ENCODE data around the gene OR9I1. TPM values are rescaled to one million over a fixed set of nuclear protein-coding genes. Genes with fewer than 3 reads are reported as not detected.

The OR9I1 gene
- total and polyA plus RNA-seq, 2 donors (not counting 3 experiments of a cell fraction or from before 2014, with no cell fraction given), result not detected

DNA sequence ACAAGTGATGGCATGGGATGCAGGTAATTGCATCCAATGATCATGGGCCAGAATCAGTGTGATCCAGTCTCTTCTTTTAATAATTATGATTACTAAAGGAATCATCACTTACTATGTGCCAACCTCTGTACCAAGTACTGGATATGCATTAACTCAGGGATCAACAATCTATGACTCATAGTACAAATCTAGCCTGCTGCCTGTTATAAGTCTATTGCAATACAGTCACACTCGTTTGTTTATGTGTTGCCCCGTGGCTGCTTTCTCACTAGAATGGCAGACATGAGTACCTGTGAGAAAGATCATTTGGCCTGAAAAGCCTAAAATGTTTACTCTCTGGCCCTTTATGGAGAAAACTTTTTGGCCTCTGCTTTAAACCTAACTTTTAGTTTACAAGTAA lies 49.5 kb downstream of the OR9I1 start:
- BruUV-seq (replicated peaks), result no TSS peak
- FAIRE-seq, result no peak
- dilution Hi-C loops (cut with MboI; ENCODE audit: extremely low pct_ligation_motif_present, low sequenced_read_pairs) (no loop called here), intact Hi-C loops (cut with micrococcal nuclease) (no loop called here)
- TF ChIP-seq, protein P1, sequence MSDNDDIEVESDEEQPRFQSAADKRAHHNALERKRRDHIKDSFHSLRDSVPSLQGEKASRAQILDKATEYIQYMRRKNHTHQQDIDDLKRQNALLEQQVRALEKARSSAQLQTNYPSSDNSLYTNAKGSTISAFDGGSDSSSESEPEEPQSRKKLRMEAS (IDR thresholded peaks at IDR 0.05; ENCODE audit: insufficient read depth, insufficient read length), result no peak
- TF ChIP-seq EZH2 (IDR thresholded peaks at IDR 0.05; ENCODE audit: borderline replicate concordance, low read depth, low read length, severe bottlenecking) (no peak), FOS (IDR thresholded peaks at IDR 0.05; ENCODE audit: borderline replicate concordance, insufficient read depth, low read length) (no peak)
- Histone ChIP-seq H3K4me2 (ENCODE audit: insufficient read depth, low read length) (no peak overlapping the region), H3K9ac (replicated peaks; ENCODE audit: extremely low read depth, insufficient read depth, low read length) (no peak overlapping the region), H3K9me3 (replicated peaks; ENCODE audit: control insufficient read depth, insufficient read depth, low read length) (no peaks in the 10 kb centered on the region), H3K9me1 (replicated peaks; ENCODE audit: control insufficient read depth, extremely low read depth, insufficient read depth, low read length) (no peaks in the 10 kb centered on the region), H3K79me2 (ENCODE audit: control insufficient read depth, insufficient read depth, low read length) (no peaks in the 10 kb centered on the region), H3K27ac (ENCODE audit: insufficient read depth, low read depth, low read length) (no peak overlapping the region), H3K4me1 (ENCODE audit: control insufficient read depth, extremely low read depth, insufficient read depth, low read length) (no peaks in the 10 kb centered on the region), H3K36me3 (ENCODE audit: control insufficient read depth in 2 of 2, extremely low read depth in 1 of 2, insufficient read depth in 2 of 2, low read length in 2 of 2) (no peaks in the 10 kb centered on the region), H3K4me3 (replicated peaks in 1 of 3; ENCODE audit: insufficient read depth in 1 of 3, low read depth in 1 of 3, low read length in 3 of 3) (no peak overlapping the region), H3K27me3 (ENCODE audit: control insufficient read depth in 2 of 2, insufficient read depth in 2 of 2, low read length in 2 of 2) (no peaks in the 10 kb centered on the region), H4K20me1 (replicated peaks; ENCODE audit: control insufficient read depth, extremely low read depth, insufficient read depth, low read length) (no peaks in the 10 kb centered on the region), H2AFZ (ENCODE audit: low read depth, low read length) (no peak overlapping the region)
- DNase-seq (ENCODE audit: low read depth, low spot score), result no peak
- ChIA-PET POLR2A (no interaction called here), CTCF (no interaction called here)

GRCh38 chr11:58070585-58070984 lies 54.7 kb downstream of the OR9I1 start:
- no peaks in the 10 kb centered on the region for H3K9me1 ChIP-seq (replicated peaks; ENCODE audit: control insufficient read depth, extremely low read depth, insufficient read depth, low read length)
- H3K79me2 ChIP-seq (ENCODE audit: control insufficient read depth, insufficient read depth, low read length), result no peaks in the 10 kb centered on the region
- H3K4me2 ChIP-seq (ENCODE audit: insufficient read depth, low read length), result no peak overlapping the region
- CTCF ChIA-PET, result no interaction called here
- DNase-seq (ENCODE audit: low read depth, low spot score) (no peak), FAIRE-seq (no peak)
- no peaks in the 10 kb centered on the region for H3K27me3 ChIP-seq (ENCODE audit: control insufficient read depth in 2 of 2, insufficient read depth in 2 of 2, low read length in 2 of 2)
- H3K4me3 ChIP-seq (replicated peaks in 1 of 3; ENCODE audit: insufficient read depth in 1 of 3, low read depth in 1 of 3, low read length in 3 of 3), result no peak overlapping the region
- no peak overlapping the region for H2AFZ ChIP-seq (ENCODE audit: low read depth, low read length)
- intact Hi-C loops (cut with micrococcal nuclease), result no loop called here
- no peaks in the 10 kb centered on the region for H4K20me1 ChIP-seq (replicated peaks; ENCODE audit: control insufficient read depth, extremely low read depth, insufficient read depth, low read length)
- TF ChIP-seq POLR2A (IDR thresholded peaks at IDR 0.05; ENCODE audit: low read depth, low read length) (no peak), EZH2 (IDR thresholded peaks at IDR 0.05; ENCODE audit: borderline replicate concordance, low read depth, low read length, severe bottlenecking) (no peak), CTCF (IDR thresholded peaks at IDR 0.05; ENCODE audit: extremely low read depth in 1 of 2, insufficient read depth in 1 of 2, low read depth in 1 of 2, low read length in 2 of 2) (no peak), MYC (IDR thresholded peaks at IDR 0.05; ENCODE audit: low read depth, low read length) (no peak), JUN (IDR thresholded peaks at IDR 0.05; ENCODE audit: borderline replicate concordance, insufficient read depth, insufficient read length, low read depth) (no peak), POLR2AphosphoS5 (IDR thresholded peaks at IDR 0.05; ENCODE audit: insufficient read depth, low read depth, low read length) (no peak), FOS (IDR thresholded peaks at IDR 0.05; ENCODE audit: borderline replicate concordance, insufficient read depth, low read length) (no peak), GATA2 (IDR thresholded peaks at IDR 0.05; ENCODE audit: insufficient read depth, insufficient read length, low read depth, low read length) (no peak)
- TF ChIP-seq, protein P1 (IDR thresholded peaks at IDR 0.05; ENCODE audit: insufficient read depth, insufficient read length), result no peak
- H3K27ac ChIP-seq (ENCODE audit: insufficient read depth, low read depth, low read length), result no peak overlapping the region
- BruUV-seq (replicated peaks), result no TSS peak
- H3K9ac ChIP-seq (replicated peaks; ENCODE audit: extremely low read depth, insufficient read depth, low read length), result no peak overlapping the region
- dilution Hi-C loops (cut with MboI; ENCODE audit: extremely low pct_ligation_motif_present, low sequenced_read_pairs), result no loop called here
- no peaks in the 10 kb centered on the region for H3K4me1 ChIP-seq (ENCODE audit: control insufficient read depth, extremely low read depth, insufficient read depth, low read length)
- POLR2A ChIA-PET, result no interaction called here
- H3K36me3 ChIP-seq (ENCODE audit: control insufficient read depth in 2 of 2, extremely low read depth in 1 of 2, insufficient read depth in 2 of 2, low read length in 2 of 2), result no peaks in the 10 kb centered on the region
- no peaks in the 10 kb centered on the region for H3K9me3 ChIP-seq (replicated peaks; ENCODE audit: control insufficient read depth, insufficient read depth, low read length)
